Kidney (tissue), 14 donors: Measurements from ENCODE around the gene BNIP3. TPM values are rescaled to one million over a fixed set of nuclear protein-coding genes. Genes with fewer than 3 reads are reported as not detected.

Experiments
- DNase-seq, 5 donors: peaks; one replicate each; pipeline ENCODE4 v3.0.0-alpha.2; 2013 to 2020
- FAIRE-seq: peaks from 2 replicates; lab custom pipeline; 2012; peaks lifted over from hg19 to GRCh38; lab: Jason Lieb, UNC
- H3K27ac ChIP-seq, 2 donors: one replicate each; pipeline ENCODE4 v1.7.0; 2013; ENCODE audit warnings: low read depth in 2 of 2, low read length in 2 of 2, inconsistent platforms in 1 of 2
- H3K27me3 ChIP-seq: one replicate; pipeline ENCODE4 v1.7.1; 2013; ENCODE audit warnings: low read length, inconsistent platforms; ENCODE audit not compliant: control insufficient read depth, insufficient read depth
- H3K36me3 ChIP-seq, 3 donors: one replicate each; pipeline versions ENCODE4 v1.7.0 to v1.7.1; 2013; ENCODE audit warnings: low read length in 3 of 3, control low read depth in 1 of 3, inconsistent platforms in 1 of 3; ENCODE audit not compliant: insufficient read depth in 3 of 3, control insufficient read depth in 2 of 3
- H3K4me1 ChIP-seq, 3 donors: one replicate each; pipeline versions ENCODE4 v1.7.0 to v1.7.1; 2013; ENCODE audit warnings: low read length in 3 of 3, inconsistent platforms in 1 of 3, low read depth in 1 of 3; ENCODE audit not compliant: control insufficient read depth in 2 of 3, insufficient read depth in 2 of 3
- H3K4me3 ChIP-seq, 3 donors: one replicate each; pipeline versions ENCODE4 v1.7.0 to v1.8.1; 2013; ENCODE audit warnings: low read length in 3 of 3, control low read depth in 1 of 3, inconsistent platforms in 1 of 3
- H3K9ac ChIP-seq, 3 donors: one replicate each; pipeline versions ENCODE4 v1.7.0 to v1.7.1; 2013; ENCODE audit warnings: low read length in 3 of 3, control low read depth in 1 of 3, inconsistent platforms in 1 of 3
- H3K9me3 ChIP-seq, 3 donors: one replicate each; pipeline versions ENCODE4 v1.7.0 to v1.7.1; 2013; ENCODE audit warnings: low read length in 3 of 3, control low read depth in 1 of 3, inconsistent platforms in 1 of 3; ENCODE audit not compliant: control insufficient read depth in 2 of 3, insufficient read depth in 1 of 3
- intact Hi-C: fragments of 100-400 bp; cut with DNase I; formaldehyde crosslinking; loops from one replicate; pipeline ENCODE4 v1.11.1; 2022
- polyA plus RNA-seq: library from polyadenylated mRNA; stranded (reverse); fragments of 350-450 nt; fragmentation: Illumina TruSeq; extraction: RNeasy Lipid Tissue Mini Kit (QIAGEN cat#74804); gene quantifications from one replicate; pipeline ENCODE4 v1.2.3, GENCODE V29; 2014; ENCODE audit warnings: low read depth, low replicate concordance; ENCODE audit not compliant: insufficient read depth
- total RNA-seq: library from RNA; stranded (reverse); fragmentation: NEBNext Ultra II Directional; extraction: Animal tissue kit (Norgen Biotek cat#: 25700); gene quantifications from one replicate; pipeline ENCODE4 v1.2.1, GENCODE V29; 2021
- TF ChIP-seq, protein P1 (sequence below): IDR thresholded peaks from 3 replicates; pipeline ENCODE4 v1.5.1; 2012; ENCODE audit warnings: mild to moderate bottlenecking, moderate library complexity, borderline replicate concordance; ENCODE audit not compliant: insufficient read depth; ENCODE audit errors: extremely low read depth
- donor health status: control.
- donor health status: control.
- donor health status: control.
- donor health status: control.
- donor health status: control.
- donor health status: DM: yes; HTN: yes; CAD: no.
- donor health status: Normal renal cell carcinoma (clear cell type).

BNIP3 gene
- total and polyA plus RNA-seq, 2 donors from 2014 or later, result 49.6 to 75.4 TPM

DNA sequence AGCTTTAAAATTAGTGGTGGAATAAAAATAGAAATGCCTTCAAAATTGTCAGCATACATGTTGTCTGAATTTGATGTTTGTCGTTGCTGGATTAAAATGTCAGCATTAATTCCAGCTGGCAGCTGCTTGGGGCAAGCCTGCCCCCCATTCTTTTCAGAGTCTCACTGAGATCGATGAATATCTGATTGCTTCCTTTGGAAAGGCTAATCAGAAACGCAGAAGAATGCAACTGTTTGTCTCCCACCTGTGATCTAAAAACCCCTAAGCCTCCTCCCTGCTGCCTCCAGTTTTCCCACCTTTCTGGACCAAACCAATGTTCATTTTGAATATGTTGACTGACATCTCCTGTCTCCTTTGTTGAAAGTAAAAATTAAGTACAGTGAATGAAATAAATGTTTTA is 27.9 kb upstream of the BNIP3 start:
- H3K4me1 ChIP-seq, result no peaks in the 10 kb centered on the region
- FAIRE-seq (no peak), DNase-seq (no peak)
- H3K4me3 ChIP-seq, result no peak overlapping the region
- H3K36me3 ChIP-seq, result no peaks in the 10 kb centered on the region
- no peaks in the 10 kb centered on the region for H3K27me3 ChIP-seq
- intact Hi-C loops, result no loop called here
- TF ChIP-seq, protein P1, sequence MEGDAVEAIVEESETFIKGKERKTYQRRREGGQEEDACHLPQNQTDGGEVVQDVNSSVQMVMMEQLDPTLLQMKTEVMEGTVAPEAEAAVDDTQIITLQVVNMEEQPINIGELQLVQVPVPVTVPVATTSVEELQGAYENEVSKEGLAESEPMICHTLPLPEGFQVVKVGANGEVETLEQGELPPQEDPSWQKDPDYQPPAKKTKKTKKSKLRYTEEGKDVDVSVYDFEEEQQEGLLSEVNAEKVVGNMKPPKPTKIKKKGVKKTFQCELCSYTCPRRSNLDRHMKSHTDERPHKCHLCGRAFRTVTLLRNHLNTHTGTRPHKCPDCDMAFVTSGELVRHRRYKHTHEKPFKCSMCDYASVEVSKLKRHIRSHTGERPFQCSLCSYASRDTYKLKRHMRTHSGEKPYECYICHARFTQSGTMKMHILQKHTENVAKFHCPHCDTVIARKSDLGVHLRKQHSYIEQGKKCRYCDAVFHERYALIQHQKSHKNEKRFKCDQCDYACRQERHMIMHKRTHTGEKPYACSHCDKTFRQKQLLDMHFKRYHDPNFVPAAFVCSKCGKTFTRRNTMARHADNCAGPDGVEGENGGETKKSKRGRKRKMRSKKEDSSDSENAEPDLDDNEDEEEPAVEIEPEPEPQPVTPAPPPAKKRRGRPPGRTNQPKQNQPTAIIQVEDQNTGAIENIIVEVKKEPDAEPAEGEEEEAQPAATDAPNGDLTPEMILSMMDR, result no peak
- H3K9me3 ChIP-seq, result peaks cover 0 to 4% (median 0%) of the 10 kb centered on the region in 3 donors
- H3K9ac ChIP-seq, result no peak overlapping the region
- H3K27ac ChIP-seq, result no peak overlapping the region

DNA sequence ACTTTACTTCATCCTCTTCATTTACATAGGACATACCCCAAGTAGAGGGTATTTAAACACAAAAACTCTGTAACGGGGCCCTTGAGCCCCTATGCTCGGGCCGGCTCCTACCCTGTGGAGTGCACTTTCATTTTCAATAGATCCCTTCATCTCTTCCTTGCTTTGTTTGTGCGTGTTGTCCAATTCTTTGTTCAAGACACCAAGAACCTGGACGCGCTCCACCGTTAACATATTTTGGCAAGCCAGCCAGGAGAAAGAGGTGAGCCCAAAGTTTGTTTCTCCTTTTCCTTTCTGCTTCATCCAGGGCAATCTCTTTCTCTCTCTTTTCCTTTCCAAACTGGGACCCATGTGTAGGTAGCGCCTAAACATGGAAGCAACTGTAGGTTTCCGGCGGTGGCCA is 26.0 kb upstream of the BNIP3 start:
- Histone ChIP-seq H3K27me3 (no peaks in the 10 kb centered on the region), H3K4me1 (no peaks in the 10 kb centered on the region), H3K4me3 (no peak overlapping the region), H3K36me3 (no peaks in the 10 kb centered on the region), H3K27ac (no peak overlapping the region), H3K9ac (no peak overlapping the region), H3K9me3 (peaks cover 0 to 4% (median 0%) of the 10 kb centered on the region in 3 donors)
- DNase-seq, result no peak
- intact Hi-C loops, result no loop called here
- no peak for FAIRE-seq
- TF ChIP-seq, protein P1, result no peak

DNA sequence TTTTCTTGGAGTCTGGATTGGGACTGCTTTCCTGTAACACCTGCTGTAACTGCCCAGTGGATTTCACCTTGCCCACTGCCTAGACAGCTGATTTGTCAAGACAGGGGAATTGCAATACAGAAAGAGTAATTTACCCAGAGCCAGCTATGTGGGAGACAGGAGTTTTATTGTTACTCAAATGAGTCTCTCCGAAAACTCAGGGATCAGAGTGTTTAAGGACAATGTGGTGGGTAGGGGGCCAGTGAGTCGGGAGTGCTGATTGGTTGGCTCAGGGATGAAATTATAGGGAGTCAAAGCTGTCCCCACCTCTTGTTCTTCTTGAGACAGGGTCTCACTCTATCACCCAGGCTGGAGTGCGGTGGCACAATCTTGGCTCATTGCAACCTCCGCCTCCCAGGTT is 25.2 kb upstream of the BNIP3 start:
- Histone ChIP-seq H3K4me1 (no peaks in the 10 kb centered on the region), H3K9ac (no peak overlapping the region), H3K27me3 (no peaks in the 10 kb centered on the region), H3K27ac (no peak overlapping the region), H3K36me3 (no peaks in the 10 kb centered on the region), H3K4me3 (no peak overlapping the region), H3K9me3 (peaks cover 0 to 4% (median 0%) of the 10 kb centered on the region in 3 donors)
- intact Hi-C loops, result no loop called here
- FAIRE-seq, result no peak
- TF ChIP-seq, protein P1, result no peak
- no peak for DNase-seq

DNA sequence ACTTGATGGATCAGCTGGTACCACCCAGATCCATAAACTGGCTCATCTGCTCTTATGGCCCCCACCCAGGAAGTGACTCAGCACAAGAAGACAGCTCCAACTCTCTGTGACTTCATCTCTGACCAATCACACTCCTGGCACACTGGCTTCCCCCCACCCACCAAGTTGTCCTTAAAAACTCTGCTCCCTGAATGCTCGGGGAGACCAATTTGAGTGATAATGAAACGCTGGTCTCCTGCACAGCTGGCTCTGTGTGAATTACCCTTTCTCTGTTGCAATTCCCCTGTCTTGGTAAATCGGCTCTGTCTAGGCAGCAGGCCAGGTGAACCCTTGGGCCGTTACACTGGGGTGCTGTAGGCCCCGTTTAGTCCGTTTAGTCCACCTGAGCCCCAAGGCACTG is 23.4 kb upstream of the BNIP3 start:
- TF ChIP-seq, protein P1, result no peak
- FAIRE-seq (no peak), DNase-seq (no peak)
- Histone ChIP-seq H3K4me1 (no peaks in the 10 kb centered on the region), H3K9ac (no peak overlapping the region), H3K36me3 (no peaks in the 10 kb centered on the region), H3K9me3 (peaks cover 0 to 4% (median 0%) of the 10 kb centered on the region in 3 donors), H3K4me3 (no peak overlapping the region), H3K27me3 (no peaks in the 10 kb centered on the region), H3K27ac (no peak overlapping the region)
- intact Hi-C loops, result no loop called here
